HUES6 (cell line): Measurements from ENCODE around the gene G0S2.

Experiments
- H3K27ac ChIP-seq: 2 replicates; pipeline ENCODE4 v1.7.0; 2013; ENCODE audit warnings: low read depth, mild to moderate bottlenecking, low read length, inconsistent platforms
- H3K27me3 ChIP-seq: 2 replicates; pipeline ENCODE4 v1.6.1; 2013; ENCODE audit warnings: low read length; ENCODE audit not compliant: control insufficient read depth, insufficient read depth
- H3K36me3 ChIP-seq: 2 replicates; pipeline ENCODE4 v1.6.1; 2013; ENCODE audit warnings: low read length; ENCODE audit not compliant: control insufficient read depth, insufficient read depth
- H3K4me1 ChIP-seq: 2 replicates; pipeline ENCODE4 v1.6.1; 2013; ENCODE audit warnings: low read length; ENCODE audit not compliant: control insufficient read depth, insufficient read depth
- H3K4me3 ChIP-seq: 2 replicates; pipeline ENCODE4 v1.5.1; 2013; ENCODE audit warnings: low read depth, low read length
- H3K9ac ChIP-seq: one replicate; pipeline ENCODE4 v1.6.1; 2013; ENCODE audit warnings: mild to moderate bottlenecking, low read length
- H3K9me3 ChIP-seq: 2 replicates; pipeline ENCODE4 v1.6.1; 2013; ENCODE audit warnings: low read depth, low read length; ENCODE audit not compliant: control insufficient read depth, insufficient read depth

The G0S2 gene

DNA sequence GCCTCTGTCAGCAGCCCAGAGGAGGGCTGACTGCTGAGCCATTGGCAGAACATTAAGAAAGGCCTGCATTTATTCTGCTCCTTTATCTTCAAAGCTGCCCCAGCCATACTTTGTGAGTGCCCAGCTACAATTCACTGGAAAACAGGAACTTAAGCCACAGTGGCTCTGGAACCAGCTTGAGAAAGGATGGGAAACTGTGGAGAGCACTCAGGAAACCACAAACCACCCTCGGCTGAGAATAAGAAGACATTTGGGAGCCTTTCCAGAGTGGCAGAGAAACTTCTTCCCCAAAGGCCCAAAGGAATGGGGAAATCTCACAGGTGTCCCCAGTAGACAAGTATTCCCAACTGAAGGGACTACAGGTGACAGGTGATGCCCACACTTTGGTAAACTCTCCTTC is 24.8 kb upstream of the G0S2 start:
- H3K9me3 ChIP-seq, result no peaks in the 10 kb centered on the region
- H3K9ac ChIP-seq, result no peak overlapping the region
- H3K4me3 ChIP-seq, result no peak overlapping the region
- H3K36me3 ChIP-seq, result no peaks in the 10 kb centered on the region
- H3K4me1 ChIP-seq, result peaks cover 30% of the 10 kb centered on the region
- H3K27me3 ChIP-seq, result no peaks in the 10 kb centered on the region
- H3K27ac ChIP-seq, result no peak overlapping the region

DNA sequence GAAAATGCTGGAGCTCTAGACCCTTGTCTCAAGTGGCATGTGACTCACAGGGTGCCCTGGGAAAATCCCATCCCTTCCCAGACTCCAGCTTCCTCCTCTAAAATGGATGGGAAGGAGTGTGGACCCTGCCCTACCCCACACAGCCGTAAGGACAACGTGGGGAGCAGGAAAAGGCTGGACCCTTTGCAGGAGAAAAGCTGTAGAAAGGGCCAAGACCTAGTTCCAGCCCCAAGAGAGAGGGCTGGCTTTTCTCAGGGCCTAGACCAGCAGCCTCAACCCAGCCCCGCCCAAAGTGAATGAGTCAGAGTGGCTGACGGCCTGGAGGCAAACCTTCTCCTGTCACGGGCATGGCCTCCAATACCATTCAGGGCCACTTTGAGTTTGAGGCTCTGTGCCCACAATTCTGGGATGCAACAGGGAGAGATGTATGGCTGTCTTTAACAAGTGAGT is 24.0 kb upstream of the G0S2 start:
- no peaks in the 10 kb centered on the region for H3K36me3 ChIP-seq
- H3K9ac ChIP-seq, result no peak overlapping the region
- H3K4me3 ChIP-seq, result no peak overlapping the region
- H3K27ac ChIP-seq, result no peak overlapping the region
- no peaks in the 10 kb centered on the region for H3K9me3 ChIP-seq
- peaks cover 28% of the 10 kb centered on the region for H3K4me1 ChIP-seq
- no peaks in the 10 kb centered on the region for H3K27me3 ChIP-seq

- peaks cover 25% of the 10 kb centered on the region for H3K4me1 ChIP-seq
- H3K9me3 ChIP-seq, result no peaks in the 10 kb centered on the region
- no peaks in the 10 kb centered on the region for H3K36me3 ChIP-seq
- no peaks in the 10 kb centered on the region for H3K27me3 ChIP-seq
- H3K9ac ChIP-seq, result no peak within 1 kb of the TSS
- no peak within 1 kb of the TSS for H3K4me3 ChIP-seq
- H3K27ac ChIP-seq, result no peak within 1 kb of the TSS
Observed at GRCh38 chr1:209652121-209652735, 23.0 kb upstream of the G0S2 start, which contains the start of gene LAMB3. TSS of gene LAMB3 (minus strand) at chr1:209652425. CDS start at chr1:209650944, 1,481 bp downstream.

GRCh38 chr1:209652873-209653401 is 22.3 kb upstream of the G0S2 start:
- H3K4me1 ChIP-seq, result peaks cover 25% of the 10 kb centered on the region
- no peak overlapping the region for H3K27ac ChIP-seq
- no peaks in the 10 kb centered on the region for H3K36me3 ChIP-seq
- H3K9ac ChIP-seq, result no peak overlapping the region
- H3K9me3 ChIP-seq, result no peaks in the 10 kb centered on the region
- H3K27me3 ChIP-seq, result no peaks in the 10 kb centered on the region
- H3K4me3 ChIP-seq, result no peak overlapping the region

DNA sequence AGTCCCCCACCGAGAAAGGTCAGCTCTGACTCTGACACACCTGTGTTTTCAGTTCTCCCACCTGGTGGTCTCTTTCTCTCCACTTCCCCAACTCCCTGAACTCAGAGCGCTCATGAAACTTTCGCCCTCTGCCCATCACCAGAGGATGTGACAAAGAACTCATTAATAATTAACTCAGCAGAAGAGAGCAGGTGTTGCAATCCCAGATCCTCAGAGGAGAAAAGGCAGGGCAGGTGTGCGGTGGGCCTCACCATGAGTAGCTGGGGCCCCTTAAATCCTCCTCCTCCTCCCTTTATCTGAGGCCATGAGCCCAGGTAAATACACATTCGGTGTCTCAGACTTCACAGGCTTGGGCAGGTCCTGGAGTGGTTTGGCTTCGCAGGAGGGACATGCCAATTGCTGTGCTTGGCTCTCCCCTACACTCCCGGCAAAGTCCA is 21.3 kb upstream of the G0S2 start:
- no peaks in the 10 kb centered on the region for H3K36me3 ChIP-seq
- no peak overlapping the region for H3K27ac ChIP-seq
- peaks cover 25% of the 10 kb centered on the region for H3K4me1 ChIP-seq
- H3K27me3 ChIP-seq, result no peaks in the 10 kb centered on the region
- no peak overlapping the region for H3K9ac ChIP-seq
- H3K9me3 ChIP-seq, result no peaks in the 10 kb centered on the region
- no peak overlapping the region for H3K4me3 ChIP-seq

- H3K9ac ChIP-seq, result no peak overlapping the region
- no peaks in the 10 kb centered on the region for H3K36me3 ChIP-seq
- peaks cover 25% of the 10 kb centered on the region for H3K4me1 ChIP-seq
- no peaks in the 10 kb centered on the region for H3K27me3 ChIP-seq
- H3K4me3 ChIP-seq, result no peak overlapping the region
- H3K9me3 ChIP-seq, result no peaks in the 10 kb centered on the region
- H3K27ac ChIP-seq, result no peak overlapping the region
Observed at GRCh38 chr1:209655411-209656231, 19.6 kb upstream of the G0S2 start.

GRCh38 chr1:209657140-209657879 is 17.9 kb upstream of the G0S2 start:
- H3K27me3 ChIP-seq, result no peaks in the 10 kb centered on the region
- no peak overlapping the region for H3K9ac ChIP-seq
- no peaks in the 10 kb centered on the region for H3K36me3 ChIP-seq
- no peaks in the 10 kb centered on the region for H3K9me3 ChIP-seq
- H3K4me3 ChIP-seq, result no peak overlapping the region
- H3K4me1 ChIP-seq, result peaks cover 16% of the 10 kb centered on the region
- H3K27ac ChIP-seq, result no peak overlapping the region

DNA sequence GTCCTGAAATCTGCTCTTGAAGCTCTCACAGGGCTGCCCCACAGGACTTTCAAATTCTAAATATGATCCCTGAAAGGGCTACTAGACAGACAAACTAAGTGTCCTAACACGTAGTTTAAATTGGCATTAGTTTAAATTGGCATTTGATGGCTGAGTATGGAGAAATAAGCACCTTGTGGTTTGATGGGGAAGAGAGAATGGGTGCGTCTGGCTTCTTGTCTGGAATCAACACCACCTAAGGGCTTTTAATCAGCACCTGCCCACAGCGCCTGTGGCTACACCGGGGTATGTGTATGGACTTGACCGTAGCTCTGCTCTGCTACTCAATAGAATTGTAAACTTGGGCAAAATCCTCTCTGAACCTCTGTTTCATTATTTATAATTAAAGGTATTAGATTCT is 17.3 kb upstream of the G0S2 start:
- Histone ChIP-seq H3K27me3 (no peaks in the 10 kb centered on the region), H3K4me1 (peaks cover 10% of the 10 kb centered on the region), H3K27ac (no peak overlapping the region)

GRCh38 chr1:209659909-209660308 is 15.3 kb upstream of the G0S2 start:
- Histone ChIP-seq H3K36me3 (no peaks in the 10 kb centered on the region), H3K27me3 (no peaks in the 10 kb centered on the region), H3K9ac (no peak overlapping the region), H3K27ac (no peak overlapping the region), H3K4me1 (no peaks in the 10 kb centered on the region), H3K4me3 (no peak overlapping the region), H3K9me3 (no peaks in the 10 kb centered on the region)

More for the DNA sequence above, 17.3 kb upstream of the G0S2 start:
- Histone ChIP-seq H3K9ac (no peak overlapping the region), H3K36me3 (no peaks in the 10 kb centered on the region), H3K4me3 (no peak overlapping the region), H3K9me3 (no peaks in the 10 kb centered on the region)

- Histone ChIP-seq H3K4me1 (no peaks in the 10 kb centered on the region), H3K27me3 (no peaks in the 10 kb centered on the region), H3K27ac (no peak overlapping the region), H3K9ac (no peak overlapping the region), H3K4me3 (no peak overlapping the region), H3K36me3 (no peaks in the 10 kb centered on the region), H3K9me3 (no peaks in the 10 kb centered on the region)
Observed at GRCh38 chr1:209661071-209661470, 14.1 kb upstream of the G0S2 start.
